Endothelial cell (in vitro differentiated cells): ENCODE data around the gene SP110. TPM values are rescaled to one million over a fixed set of nuclear protein-coding genes. Genes with fewer than 3 reads are reported as not detected.

Source experiments
- DNase-seq: peaks from one replicate; pipeline ENCODE4 v3.0.0; 2021; ENCODE audit warnings: low spot score
- H3K27ac Mint-ChIP-seq: one replicate; pipeline ENCODE4 v1.8.0; 2021; ENCODE audit warnings: mixed read lengths, inconsistent platforms; ENCODE audit not compliant: unreplicated experiment
- H3K27me3 Mint-ChIP-seq: one replicate; pipeline ENCODE4 v1.8.0; 2021; ENCODE audit warnings: mild to moderate bottlenecking, moderate library complexity, mixed read lengths, inconsistent platforms; ENCODE audit not compliant: unreplicated experiment
- H3K36me3 Mint-ChIP-seq: one replicate; pipeline ENCODE4 v1.8.0; 2021; ENCODE audit warnings: mild to moderate bottlenecking, low read depth, mixed read lengths, inconsistent platforms; ENCODE audit not compliant: unreplicated experiment
- H3K4me1 Mint-ChIP-seq: one replicate; pipeline ENCODE4 v1.8.0; 2021; ENCODE audit warnings: mild to moderate bottlenecking, mixed read lengths, inconsistent platforms; ENCODE audit not compliant: unreplicated experiment
- H3K4me3 Mint-ChIP-seq: one replicate; pipeline ENCODE4 v1.8.0; 2021; ENCODE audit warnings: mild to moderate bottlenecking, mixed read lengths, inconsistent platforms; ENCODE audit not compliant: unreplicated experiment
- H3K9me3 Mint-ChIP-seq: one replicate; pipeline ENCODE4 v1.8.0; 2021; ENCODE audit warnings: mixed read lengths, inconsistent platforms; ENCODE audit not compliant: unreplicated experiment
- CTCF ChIP-seq: fragments of 200-600 bp; sonication (generic); IDR thresholded peaks from one replicate; pipeline ENCODE4 v1.5.0; 2021; ENCODE audit warnings: antibody characterized with exemption; ENCODE audit not compliant: unreplicated experiment
- total RNA-seq: library from RNA; stranded (reverse); fragmentation: NEBNext Ultra II Directional; extraction: Animal tissue kit (Norgen Biotek cat#: 25700); gene quantifications from one replicate; pipeline ENCODE4 v1.2.1, GENCODE V29; 2021; ENCODE audit not compliant: unreplicated experiment

The SP110 gene
- total RNA-seq, 1 donor from 2014 or later = 5.3 TPM

DNA sequence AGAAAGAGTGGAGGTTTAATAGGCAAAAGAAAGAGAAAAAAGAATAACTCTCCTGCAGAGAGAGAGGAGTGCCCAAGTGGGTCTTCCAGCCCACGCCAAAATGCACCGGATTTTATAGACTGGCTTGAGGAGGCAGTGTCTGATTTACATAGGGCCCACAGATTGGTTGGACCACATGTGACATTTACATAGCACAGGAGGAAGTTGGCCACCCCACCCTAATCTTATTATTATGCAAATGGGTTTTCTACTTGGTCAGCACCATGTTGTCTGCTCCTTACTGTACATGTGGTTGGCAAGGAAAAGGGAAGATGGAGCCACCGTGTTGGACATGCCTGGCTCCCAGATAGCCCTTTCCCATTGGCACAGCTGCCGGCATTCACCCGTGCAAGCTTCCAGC is 56.8 kb downstream of the SP110 start:
- Mint-ChIP-seq H3K4me3 (no peak overlapping the region), H3K36me3 (no peaks in the 10 kb centered on the region), H3K9me3 (no peaks in the 10 kb centered on the region), H3K4me1 (no peaks in the 10 kb centered on the region), H3K27ac (no peak overlapping the region), H3K27me3 (peaks cover 2% of the 10 kb centered on the region)
- TF ChIP-seq CTCF = no peak
- no peak for DNase-seq

DNA sequence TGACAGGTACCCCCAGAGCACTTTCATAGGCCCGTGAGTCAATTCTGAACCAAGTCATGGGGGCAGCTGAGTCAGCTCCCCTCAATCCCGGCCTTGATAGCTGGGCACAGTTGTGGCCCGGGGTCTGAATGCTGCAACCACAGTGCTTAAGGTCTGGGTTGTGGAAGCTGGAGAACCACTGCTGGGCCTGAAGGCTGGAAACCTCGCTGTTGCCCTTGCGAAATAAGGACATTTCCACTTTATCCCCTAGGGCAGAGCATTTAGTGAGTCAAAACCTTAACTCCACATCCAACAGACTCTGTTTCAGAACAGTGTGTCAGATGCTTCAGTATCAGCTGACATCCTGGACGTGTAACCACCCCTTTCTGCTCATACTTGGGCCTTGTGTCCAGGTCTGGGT is 58.6 kb downstream of the SP110 start:
- Mint-ChIP-seq H3K4me3 (no peak overlapping the region), H3K27me3 (peaks cover 2% of the 10 kb centered on the region), H3K4me1 (no peaks in the 10 kb centered on the region), H3K27ac (no peak overlapping the region), H3K9me3 (no peaks in the 10 kb centered on the region), H3K36me3 (peaks cover 3% of the 10 kb centered on the region)
- no peak for DNase-seq
- no peak for TF ChIP-seq CTCF

- no peaks in the 10 kb centered on the region for H3K9me3 Mint-ChIP-seq
- H3K36me3 Mint-ChIP-seq = peaks cover 3% of the 10 kb centered on the region
- H3K27me3 Mint-ChIP-seq = peaks cover 2% of the 10 kb centered on the region
- TF ChIP-seq CTCF = peak; percentile 96
- H3K4me3 Mint-ChIP-seq = no peak overlapping the region
- DNase-seq = peak; percentile 72
- no peak overlapping the region for H3K27ac Mint-ChIP-seq
- no peaks in the 10 kb centered on the region for H3K4me1 Mint-ChIP-seq
Observed at GRCh38 chr2:230160112-230160660, 59.6 kb downstream of the SP110 start.

- Mint-ChIP-seq H3K4me3 (no peak overlapping the region), H3K9me3 (no peaks in the 10 kb centered on the region), H3K4me1 (no peaks in the 10 kb centered on the region), H3K36me3 (peaks cover 3% of the 10 kb centered on the region), H3K27me3 (peaks cover 2% of the 10 kb centered on the region), H3K27ac (no peak overlapping the region)
- no peak for TF ChIP-seq CTCF
- DNase-seq = no peak
Observed at GRCh38 chr2:230158468-230158867, 61.3 kb downstream of the SP110 start.

- peaks cover 2% of the 10 kb centered on the region for H3K27me3 Mint-ChIP-seq
- H3K36me3 Mint-ChIP-seq = peaks cover 3% of the 10 kb centered on the region
- H3K4me1 Mint-ChIP-seq = no peaks in the 10 kb centered on the region
- no peak for TF ChIP-seq CTCF
- no peak overlapping the region for H3K4me3 Mint-ChIP-seq
- no peaks in the 10 kb centered on the region for H3K9me3 Mint-ChIP-seq
- no peak overlapping the region for H3K27ac Mint-ChIP-seq
- DNase-seq = no peak
Observed at GRCh38 chr2:230156782-230157699, 62.7 kb downstream of the SP110 start.
